GM12891 (cell line): Measurements from ENCODE around the gene SEC62.
"Not testable (repeated sequence)": the region's sequence is repeated elsewhere in the genome, so short reads cannot be mapped to it uniquely, and the experiment has no call there.

Experiments
- DNase-seq: peaks from one replicate; pipeline ENCODE4 v3.0.0; 2011; ENCODE audit warnings: low spot score; ENCODE audit not compliant: insufficient read length
- FAIRE-seq: peaks from 2 replicates; lab custom pipeline; 2011; peaks lifted over from hg19 to GRCh38; lab: Jason Lieb, UNC
- PAX5 ChIP-seq: IDR thresholded peaks from 2 replicates; pipeline ENCODE4 v1.6.1; 2011; ENCODE audit warnings: low read length, moderate library complexity, mild to moderate bottlenecking; ENCODE audit not compliant: insufficient read depth, severe bottlenecking
- POLR2A ChIP-seq: IDR thresholded peaks from 2 replicates; pipeline ENCODE4 v1.6.1; 2011; ENCODE audit warnings: low read depth, low read length, control low read depth
- POLR2AphosphoS5 ChIP-seq: IDR thresholded peaks from 2 replicates; pipeline ENCODE4 v1.6.1; 2011; ENCODE audit warnings: low read depth, low read length, control low read depth
- POU2F2 ChIP-seq: IDR thresholded peaks from 2 replicates; pipeline ENCODE4 v1.6.1; 2011; ENCODE audit warnings: low read depth, mild to moderate bottlenecking, control low read depth, low read length, moderate library complexity
- SPI1 ChIP-seq: IDR thresholded peaks from 2 replicates; pipeline ENCODE4 v1.6.1; 2011; ENCODE audit warnings: low read depth, low read length, control low read depth
- TAF1 ChIP-seq: IDR thresholded peaks from 2 replicates; pipeline ENCODE4 v1.6.1; 2011; ENCODE audit warnings: low read depth, low read length, control low read depth

Gene SEC62

DNA sequence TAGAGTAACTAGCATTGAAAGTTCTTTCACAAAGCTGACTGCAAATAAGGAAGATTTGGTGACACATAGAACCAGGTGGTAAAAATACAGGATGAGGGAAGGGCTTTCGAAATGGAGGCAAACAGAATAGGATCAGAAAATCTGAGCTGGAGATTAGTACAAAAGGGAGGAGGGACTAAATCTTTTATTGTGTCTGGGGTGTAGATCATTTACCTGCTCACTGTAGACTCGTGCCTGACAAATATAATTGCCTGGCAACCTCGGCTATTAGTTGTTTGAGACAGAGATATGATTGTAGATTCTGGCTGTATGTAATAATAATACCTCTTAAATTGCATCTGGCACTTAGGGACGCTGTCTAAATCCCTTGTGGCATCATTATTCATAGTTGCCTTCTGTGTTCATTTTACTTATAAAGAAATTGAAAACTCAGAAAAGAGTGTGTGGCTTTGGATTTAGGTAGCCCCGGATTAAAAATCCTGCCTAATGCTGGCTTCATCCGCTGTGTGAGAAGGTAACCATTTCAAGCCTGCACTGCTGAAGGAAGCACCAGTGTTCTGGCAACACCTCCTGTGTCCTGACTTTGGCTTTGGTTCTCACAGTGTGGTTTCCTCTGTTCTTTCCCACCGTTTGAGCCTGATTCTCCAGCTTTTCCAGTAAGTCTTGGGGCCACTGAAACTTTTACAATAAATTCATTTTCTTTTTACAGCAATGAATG lies 46.2 kb downstream of the SEC62 start:
- DNase-seq (no peak), FAIRE-seq (no peak)
- no peak for TF ChIP-seq PAX5
- no peak for TF ChIP-seq POLR2A

DNA sequence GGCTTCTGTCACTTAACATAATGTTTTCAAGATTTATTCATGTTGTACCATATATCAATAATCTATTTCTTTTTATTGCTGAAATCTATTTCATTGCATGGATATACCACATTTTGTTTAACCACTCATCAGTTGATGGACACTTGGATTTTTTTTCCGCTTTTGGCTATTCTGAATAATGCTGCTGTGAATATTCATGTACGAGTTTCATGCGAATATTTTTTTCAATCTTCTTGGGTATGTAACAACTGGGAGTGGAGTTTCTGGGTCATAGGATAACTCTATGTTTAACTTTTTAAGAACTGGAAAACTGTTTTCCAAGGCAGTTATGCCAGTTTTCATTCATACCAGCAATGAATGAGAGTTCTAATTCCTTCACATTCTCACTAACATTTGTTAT lies 49.5 kb downstream of the SEC62 start:
- DNase-seq (no peak), FAIRE-seq (no peak)
- TF ChIP-seq PAX5 = no peak
- no peak for TF ChIP-seq SPI1
- no peak for TF ChIP-seq TAF1

DNA sequence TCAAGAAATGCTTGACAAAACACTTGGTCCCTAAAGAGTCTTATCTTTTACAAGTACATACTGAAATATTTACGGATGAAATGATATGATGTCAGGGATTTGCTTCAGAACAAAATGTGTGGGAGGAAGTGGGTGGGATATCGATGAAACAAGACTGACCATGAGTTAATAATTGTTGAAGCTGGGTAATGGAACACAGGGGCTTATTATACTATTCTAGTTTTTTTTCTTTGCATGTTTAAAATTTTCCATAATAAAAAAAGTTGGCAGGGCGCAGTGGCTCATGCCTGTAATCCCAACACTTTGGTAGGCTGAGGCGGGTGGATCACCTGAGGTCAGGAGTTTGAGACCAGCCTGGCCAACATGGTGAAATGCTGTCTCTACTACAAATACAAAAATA lies 52.7 kb downstream of the SEC62 start:
- DNase-seq, FAIRE-seq: not testable (repeated sequence)

DNA sequence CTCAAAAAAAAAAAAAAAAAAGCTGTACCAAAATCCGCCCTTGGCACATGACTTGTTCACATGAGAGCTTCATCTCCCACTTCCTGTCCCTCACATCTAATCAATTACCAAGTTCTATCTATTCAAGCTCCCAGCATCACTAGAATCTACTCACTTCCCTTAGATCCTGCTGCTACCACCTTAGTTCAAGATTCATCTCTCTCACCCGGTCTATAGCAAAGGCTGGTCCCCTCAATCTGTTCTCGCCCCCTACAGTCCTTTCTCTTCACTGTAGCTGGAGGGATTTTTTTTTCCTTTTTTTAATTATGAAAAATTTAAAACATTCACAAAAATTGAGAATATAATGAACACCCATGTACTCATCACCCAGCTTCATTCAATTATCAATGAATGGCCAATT lies 54.5 kb downstream of the SEC62 start:
- TF ChIP-seq PAX5 = no peak
- TF ChIP-seq SPI1 = no peak
- no peak for TF ChIP-seq POLR2A
- FAIRE-seq = no peak

DNA sequence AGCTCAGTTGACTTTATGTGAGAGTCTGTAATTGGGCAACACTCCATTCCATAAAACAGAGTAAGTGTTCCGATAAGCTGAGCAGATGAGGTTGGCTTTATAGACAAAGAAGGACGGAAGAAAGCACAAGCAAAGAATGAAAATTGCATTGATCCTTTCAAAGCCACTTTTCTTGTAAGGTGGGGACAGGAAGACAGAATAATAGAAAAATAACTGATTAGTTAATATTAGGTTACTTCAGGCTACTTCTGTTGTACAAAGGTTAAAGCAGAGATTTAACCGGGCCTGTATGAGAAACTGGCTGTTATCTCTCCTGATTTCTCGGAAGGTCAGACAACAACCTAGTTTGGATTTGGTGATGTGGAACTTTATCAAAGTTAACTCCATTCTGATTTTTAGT lies 55.7 kb downstream of the SEC62 start:
- DNase-seq (no peak), FAIRE-seq (no peak)
- no peak for TF ChIP-seq POLR2A
- TF ChIP-seq POU2F2 = no peak
- no peak for TF ChIP-seq PAX5
- no peak for TF ChIP-seq POLR2AphosphoS5
- TF ChIP-seq TAF1 = no peak
- no peak for TF ChIP-seq SPI1

More for the DNA sequence above, 54.5 kb downstream of the SEC62 start:
- DNase-seq = no peak

DNA sequence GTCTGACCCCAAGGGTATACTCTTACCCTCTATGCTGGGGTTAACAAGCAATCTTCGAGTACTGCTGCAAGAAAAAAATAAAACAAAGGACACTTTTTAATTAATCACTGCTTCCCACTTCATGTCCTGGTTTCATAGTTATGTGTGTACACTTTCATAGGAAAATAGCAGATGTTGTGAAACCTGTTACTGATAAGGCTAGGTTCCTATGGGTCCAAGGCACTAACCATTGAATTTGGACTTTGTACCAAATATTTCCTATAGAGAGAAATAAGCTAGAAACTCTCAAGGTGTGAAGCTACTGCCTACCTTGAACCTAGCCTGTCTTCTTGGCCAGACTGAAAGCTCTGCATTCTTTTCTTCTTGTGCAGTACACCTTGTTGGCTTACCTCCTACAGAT lies 56.6 kb downstream of the SEC62 start:
- no peak for FAIRE-seq
- TF ChIP-seq SPI1 (no peak), POLR2AphosphoS5 (no peak), POLR2A (no peak), TAF1 (no peak), PAX5 (no peak), POU2F2 (no peak)
- DNase-seq = no peak

DNA sequence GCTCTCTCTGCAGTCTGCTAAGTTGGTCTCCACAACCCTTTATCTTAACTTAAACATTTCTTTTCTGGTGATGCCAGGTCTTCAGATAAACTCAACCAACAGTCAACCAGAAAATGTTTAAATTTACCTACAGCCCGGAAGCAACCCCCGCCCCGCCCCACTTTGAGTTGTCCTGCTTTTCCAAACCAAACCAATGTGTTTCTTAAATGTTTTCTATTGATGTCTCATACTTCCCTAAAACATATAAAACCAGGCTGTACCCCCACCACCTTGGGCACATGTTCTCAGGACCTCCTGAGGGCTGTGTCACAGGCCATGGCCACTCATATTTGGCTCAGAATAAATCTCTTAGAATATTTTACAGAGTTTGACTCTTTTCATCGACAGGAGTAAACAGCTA lies 58.0 kb downstream of the SEC62 start:
- TF ChIP-seq POLR2A (no peak), SPI1 (no peak), TAF1 (no peak), PAX5 (no peak), POLR2AphosphoS5 (no peak), POU2F2 (no peak)
- no peak for FAIRE-seq
- no peak for DNase-seq

DNA sequence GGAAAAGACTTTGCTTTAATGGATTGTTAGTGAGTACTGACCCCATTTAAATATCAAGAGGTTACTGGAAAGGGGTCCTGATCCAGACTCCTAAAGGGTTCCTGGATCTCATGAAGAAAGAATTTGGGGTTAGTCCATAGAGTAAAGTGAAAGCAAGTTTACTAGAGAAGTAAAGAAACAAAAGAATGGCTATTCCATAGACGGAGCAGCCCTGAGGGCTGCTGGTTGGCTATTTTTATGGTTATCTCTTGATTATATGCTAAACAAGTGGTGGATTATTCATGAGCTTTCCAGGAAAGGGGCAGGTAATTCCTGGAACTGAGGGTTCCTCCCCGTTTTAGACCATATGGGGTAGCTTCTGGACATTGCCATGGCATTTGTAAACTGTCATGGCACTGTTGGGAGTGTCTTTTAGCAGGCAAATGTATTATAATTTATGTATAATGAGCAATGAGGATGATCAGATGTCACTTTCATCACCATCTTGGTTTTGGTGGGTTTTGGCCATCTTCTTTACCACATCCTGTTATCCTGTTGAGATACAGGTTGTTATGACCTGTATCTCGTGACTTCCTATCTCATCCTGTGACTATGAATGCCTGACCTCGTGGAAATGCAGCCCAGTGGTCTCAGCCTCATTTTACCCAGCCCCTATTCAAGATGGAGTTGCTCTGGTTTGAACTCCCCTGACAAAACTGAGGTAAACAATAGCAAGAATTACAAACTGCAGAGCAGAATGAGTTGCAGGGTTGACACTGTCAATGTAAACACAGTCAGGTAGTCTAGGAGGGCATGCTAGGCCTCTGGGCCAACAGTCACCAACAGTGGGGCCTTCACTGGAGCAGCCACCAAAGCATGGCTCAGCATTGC lies 60.9 kb downstream of the SEC62 start:
- no peak for FAIRE-seq
- TF ChIP-seq POLR2A (no peak), POU2F2 (no peak)
- DNase-seq = no peak

DNA sequence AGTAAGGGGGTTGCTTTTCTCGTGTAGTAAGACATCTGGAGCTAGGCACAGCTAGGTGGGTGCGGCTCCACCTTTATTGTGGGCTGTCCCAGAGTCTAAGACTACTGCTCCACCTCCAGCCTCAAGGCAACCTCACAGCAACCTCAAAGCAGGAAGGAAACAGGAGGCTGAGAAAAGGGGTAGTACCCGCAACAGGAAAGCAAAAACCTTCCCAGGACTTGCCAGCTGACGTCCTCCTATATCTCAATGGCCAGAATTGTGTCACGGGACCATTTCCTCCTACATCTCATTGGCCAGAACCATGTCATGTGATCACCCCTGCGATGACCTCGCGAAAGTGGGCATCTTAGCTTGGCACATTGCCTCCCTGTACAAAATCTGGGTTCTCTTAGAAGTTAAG lies 66.9 kb downstream of the SEC62 start:
- TF ChIP-seq POU2F2 (no peak), POLR2A (no peak), PAX5 (no peak), SPI1 (no peak)

DNA sequence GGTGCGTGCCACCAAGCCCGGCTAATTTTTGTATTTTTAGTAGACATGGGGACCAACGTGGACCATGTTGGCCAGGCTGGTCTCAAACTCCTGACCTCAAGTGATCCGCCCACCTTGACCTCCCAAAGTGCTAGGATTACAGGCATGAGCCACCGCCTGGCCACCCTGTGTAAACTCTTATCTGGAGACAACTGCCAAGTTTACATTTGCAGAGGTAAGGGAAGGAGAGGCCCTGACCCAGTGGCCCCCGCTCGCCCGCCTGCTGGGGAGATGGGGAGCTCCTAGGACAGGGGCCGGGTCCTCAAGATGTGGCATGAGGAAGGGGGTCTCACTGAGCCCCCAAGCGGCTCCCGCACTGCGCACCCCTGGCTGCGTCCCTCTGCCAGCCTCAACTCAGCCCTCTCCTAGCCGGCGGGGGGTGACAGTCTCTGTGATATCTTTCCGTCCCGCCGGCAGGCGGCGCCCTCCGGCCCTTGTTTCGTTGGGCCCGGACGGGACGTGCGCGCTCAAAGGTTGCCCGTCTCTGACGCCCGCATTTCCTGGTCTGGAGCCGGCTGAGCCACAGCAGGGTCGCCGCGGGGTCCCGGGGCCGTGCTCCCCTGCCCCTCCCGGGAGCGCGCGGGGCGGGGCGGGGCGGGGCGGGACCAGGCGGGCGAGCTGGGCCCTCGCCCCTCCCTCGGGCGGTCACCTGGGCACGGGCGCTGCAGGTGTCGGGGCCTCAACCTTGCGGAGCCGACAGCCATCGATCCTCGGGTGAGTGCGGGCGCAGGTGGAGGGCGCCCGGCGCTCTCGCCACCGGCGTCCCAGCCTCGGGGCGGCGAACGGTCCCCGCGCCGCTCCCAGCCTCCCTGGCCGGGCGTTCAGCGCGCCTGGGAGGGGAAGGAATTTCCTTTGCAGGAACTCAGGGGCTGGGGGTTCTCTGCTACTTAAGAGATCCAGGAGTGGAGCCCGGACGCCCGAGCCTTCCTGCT lies 71.1 kb downstream of the SEC62 start, which contains the start of gene GPR160:
TSS of gene GPR160 (plus strand) at position 533 of the 971 bp plus-strand sequence. CDS start 45,978 bp downstream, outside the sequence.
- FAIRE-seq = peak; percentile 88
- TF ChIP-seq SPI1 = no peak
- peak; percentile 54; the same call in 1 of the 2 replicates for TF ChIP-seq POLR2A
- peak; percentile 71 for DNase-seq

More for the DNA sequence above, 66.9 kb downstream of the SEC62 start:
- no peak for FAIRE-seq
- no peak for DNase-seq
